SU-DHL-6 (cell line): ENCODE measurements around the gene HPX.

Source experiments
- EZH2phosphoT487 ChIP-seq: fragments of 200-600 bp; sonication (generic), shearing (Covaris generic); conservative IDR thresholded peaks from 2 replicates; pipeline ENCODE4 v1.6.1; 2018; ENCODE audit warnings: mild to moderate bottlenecking, antibody characterized with exemption, low read length, moderate library complexity, mixed read lengths
- TF ChIP-seq, protein P1 (sequence below): fragments of 200-600 bp; sonication (generic); IDR thresholded peaks from one replicate; pipeline ENCODE4 v1.5.1; 2017; ENCODE audit warnings: antibody characterized with exemption, mild to moderate bottlenecking, low read length, moderate library complexity; ENCODE audit not compliant: insufficient read depth, poor library complexity, severe bottlenecking

DNA sequence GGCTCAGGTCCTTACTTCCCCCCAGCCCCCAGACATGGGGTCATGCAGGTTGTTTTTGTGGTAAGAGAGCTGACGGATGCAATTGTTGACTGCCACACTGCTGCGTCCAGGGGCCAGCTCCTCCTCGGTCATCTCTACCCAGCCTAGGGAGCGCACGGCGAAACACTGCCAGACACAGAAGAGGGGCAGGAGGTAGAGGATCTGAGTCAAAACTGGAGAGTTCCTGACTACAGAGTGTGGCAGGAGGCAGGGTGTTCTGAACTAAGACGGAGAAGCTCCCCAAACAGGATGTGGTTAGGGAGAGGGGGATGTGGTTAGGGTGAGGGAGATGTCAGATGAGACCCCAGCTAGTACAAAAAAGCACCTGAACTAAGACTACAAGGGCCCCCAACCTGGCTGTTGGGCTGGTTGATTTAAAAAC is 38.2 kb downstream of the HPX start:
- TF ChIP-seq, protein P1, sequence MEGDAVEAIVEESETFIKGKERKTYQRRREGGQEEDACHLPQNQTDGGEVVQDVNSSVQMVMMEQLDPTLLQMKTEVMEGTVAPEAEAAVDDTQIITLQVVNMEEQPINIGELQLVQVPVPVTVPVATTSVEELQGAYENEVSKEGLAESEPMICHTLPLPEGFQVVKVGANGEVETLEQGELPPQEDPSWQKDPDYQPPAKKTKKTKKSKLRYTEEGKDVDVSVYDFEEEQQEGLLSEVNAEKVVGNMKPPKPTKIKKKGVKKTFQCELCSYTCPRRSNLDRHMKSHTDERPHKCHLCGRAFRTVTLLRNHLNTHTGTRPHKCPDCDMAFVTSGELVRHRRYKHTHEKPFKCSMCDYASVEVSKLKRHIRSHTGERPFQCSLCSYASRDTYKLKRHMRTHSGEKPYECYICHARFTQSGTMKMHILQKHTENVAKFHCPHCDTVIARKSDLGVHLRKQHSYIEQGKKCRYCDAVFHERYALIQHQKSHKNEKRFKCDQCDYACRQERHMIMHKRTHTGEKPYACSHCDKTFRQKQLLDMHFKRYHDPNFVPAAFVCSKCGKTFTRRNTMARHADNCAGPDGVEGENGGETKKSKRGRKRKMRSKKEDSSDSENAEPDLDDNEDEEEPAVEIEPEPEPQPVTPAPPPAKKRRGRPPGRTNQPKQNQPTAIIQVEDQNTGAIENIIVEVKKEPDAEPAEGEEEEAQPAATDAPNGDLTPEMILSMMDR, result no peak
- TF ChIP-seq EZH2phosphoT487, result no peak
